ENCODE results near the gene TACC3.

DNA sequence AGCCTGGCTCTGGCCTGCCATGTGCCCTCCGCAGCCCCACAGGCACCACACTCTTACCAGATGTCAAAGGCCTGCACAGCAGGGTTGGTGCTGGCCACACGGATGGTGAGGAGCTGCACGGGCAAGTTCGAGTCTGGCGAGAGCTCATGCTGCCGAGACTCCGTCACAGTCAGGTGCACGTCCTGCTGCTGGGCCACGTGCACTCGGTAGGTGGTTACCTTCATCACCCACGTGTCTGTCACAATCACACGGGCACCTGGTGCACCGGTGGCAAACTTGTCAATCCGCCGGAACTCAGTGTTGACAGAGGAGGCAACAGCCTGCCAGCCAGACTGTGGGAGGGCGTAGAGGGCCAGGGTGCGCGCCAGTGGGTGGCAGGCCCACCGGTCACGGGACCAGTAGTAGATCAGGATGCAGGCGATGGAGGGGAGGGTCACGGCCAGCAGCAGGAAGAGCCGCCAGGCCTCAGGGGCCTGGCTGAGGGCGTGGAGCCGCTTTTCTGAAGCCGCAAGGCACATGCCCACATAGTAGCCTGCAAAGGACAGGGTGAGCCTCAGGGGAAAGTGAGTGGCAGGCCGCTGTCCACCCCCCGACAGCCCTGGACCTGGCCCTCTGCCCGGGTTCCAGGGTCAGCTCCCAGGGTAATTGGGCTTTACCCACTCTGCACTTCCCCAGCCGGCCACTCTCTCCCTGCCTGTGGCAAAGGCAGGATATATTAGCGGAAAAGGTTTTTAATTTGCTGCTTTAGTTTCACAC is 3.0 kb upstream of the TACC3 start:
- TF ChIP-seq CTCF (IDR thresholded peaks at IDR 0.05) (no peak), POLR2A (IDR thresholded peaks at IDR 0.05) (no peak), POLR2AphosphoS5 (IDR thresholded peaks at IDR 0.05) (no peak)
